ENCODE results near the gene NSUN3. TPM values are rescaled to one million over a fixed set of nuclear protein-coding genes. Genes with fewer than 3 reads are reported as not detected.
A peak's percentile ranks its signal among the peaks of the same experiment; 100 is the strongest.

The NSUN3 gene
- total and polyA plus RNA-seq, 10 of the 15 experiments (the other 5 are each of a cell fraction or from before 2014, with no cell fraction given) = 9.1 to 20.3 (median 11.7) TPM

DNA sequence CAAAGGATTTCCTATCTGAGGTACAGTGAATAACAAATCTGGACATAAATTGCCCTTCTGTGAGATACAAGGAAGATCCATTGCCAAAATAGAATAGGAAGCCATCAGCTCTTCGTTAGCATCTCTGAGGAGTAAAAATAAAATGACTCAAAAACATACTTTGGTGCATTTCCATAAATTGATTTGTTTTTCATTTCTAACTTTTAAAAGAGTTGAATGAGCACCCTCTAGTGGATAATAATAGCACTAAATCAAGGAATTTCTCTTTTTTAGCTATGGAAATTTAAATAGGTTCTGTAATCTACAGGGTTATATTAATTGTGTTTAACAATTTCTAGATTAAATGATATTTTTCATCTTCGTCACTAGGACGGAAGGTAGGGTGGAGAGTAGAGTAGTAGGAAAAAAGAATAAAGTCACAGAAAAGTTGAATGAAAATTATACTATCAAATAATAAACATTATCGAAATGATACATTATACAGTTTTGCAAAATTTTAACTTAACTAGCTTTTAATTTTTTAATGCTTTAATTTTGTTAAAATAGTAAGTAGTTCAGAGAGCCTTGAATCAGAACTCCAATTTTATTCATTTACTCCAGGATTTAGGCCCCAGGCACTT, 6.4 kb downstream of the NSUN3 start:
- intact Hi-C loops (cut with micrococcal nuclease; ENCODE audit: unreplicated experiment) (loop anchor here (1.0 kb wide), 1 partner anchor 65 kb away; no protein-coding TSS in a partner anchor), in situ Hi-C loops (cut with MboI) (loop anchor here (5.0 kb wide), 1 partner anchor 62 kb away; no protein-coding TSS in a partner anchor)
- no peaks in the 10 kb centered on the region for H3K27me3 ChIP-seq (replicated peaks in 1 of 2; ENCODE audit: control insufficient read depth in 2 of 2, insufficient read depth in 2 of 2, low read length in 1 of 2)
- H3K4me2 ChIP-seq (ENCODE audit: control insufficient read depth, insufficient read depth) = peak overlapping the region; percentile 17; the same call in 1 of the 2 replicates
- H4K20me1 ChIP-seq (ENCODE audit: control insufficient read depth, insufficient read depth) = no peaks in the 10 kb centered on the region
- 26% methylated on average over 4 of the region's 4 CpGs for WGBS (ENCODE audit: insufficient coverage, insufficient replicate concordance, low lambda C conversion rate, missing lambda C conversion rate)
- CTCF ChIA-PET = interaction anchor here (0.6 to 11.1 kb wide), 29 partner anchors 9 to 179 kb away, joined by 3 to 164 read pairs (median 5); partner anchors contain the start of genes ARL13B and PROS1
- H3K4me3 ChIP-seq = no peak overlapping the region
- no TSS peak for BruUV-seq (replicated peaks)
- peaks cover 30% of the 10 kb centered on the region for H3K4me1 ChIP-seq (ENCODE audit: control insufficient read depth, insufficient read depth, low read length)
- H3K9ac ChIP-seq (ENCODE audit: control insufficient read depth, insufficient read depth, low read length) = no peak overlapping the region
- RAD21 ChIA-PET (ENCODE audit: unreplicated experiment) = interaction anchor here (0.9 to 4.1 kb wide), 19 partner anchors 13 to 179 kb away, joined by 3 to 31 read pairs (median 6); partner anchors contain the start of gene ARL13B
- H3K36me3 ChIP-seq (ENCODE audit: control insufficient read depth in 2 of 2, insufficient read depth in 2 of 2, low read length in 1 of 2) = peaks cover 0 to 19% of the 10 kb centered on the region in 2 experiments; a peak in 2 of 4 replicates
- ATAC-seq = no peak
- DNase-seq (ENCODE audit: low read depth, low spot score) = no peak
- no peak overlapping the region for H2AFZ ChIP-seq (ENCODE audit: control insufficient read depth, low read depth, low read length)
- peaks cover 15% of the 10 kb centered on the region; the same call in 2 of the 3 replicates for H3K9me3 ChIP-seq (replicated peaks; ENCODE audit: control insufficient read depth, insufficient read depth, low read length)
- FAIRE-seq = no peak
- POLR2A ChIA-PET = interaction anchor here (0.7 to 1.4 kb wide), 3 partner anchors 16 to 65 kb away, joined by 3 to 6 read pairs (median 4); no protein-coding TSS in a partner anchor
- peaks cover 46% of the 10 kb centered on the region for H3K79me2 ChIP-seq (ENCODE audit: control insufficient read depth, insufficient read depth, low read length)
- H3K27ac ChIP-seq (ENCODE audit: control insufficient read depth, insufficient read depth) = peak overlapping the region; percentile 90; the same call in 1 of the 2 replicates
- SMC1A ChIA-PET (ENCODE audit: uncharacterized antibody, unreplicated experiment) = interaction anchor here (0.7 to 4.1 kb wide), 24 partner anchors 12 to 147 kb away, joined by 3 to 38 read pairs (median 6); partner anchors contain the start of genes ARL13B and STX19
- no peak for TF ChIP-seq BACH1 (IDR thresholded peaks at IDR 0.05; ENCODE audit: borderline replicate concordance)
- no peak for TF ChIP-seq NBN (IDR thresholded peaks at IDR 0.05)
- no peak for TF ChIP-seq SREBF1 (IDR thresholded peaks at IDR 0.05; ENCODE audit: low read length)
- TF ChIP-seq, protein P1, sequence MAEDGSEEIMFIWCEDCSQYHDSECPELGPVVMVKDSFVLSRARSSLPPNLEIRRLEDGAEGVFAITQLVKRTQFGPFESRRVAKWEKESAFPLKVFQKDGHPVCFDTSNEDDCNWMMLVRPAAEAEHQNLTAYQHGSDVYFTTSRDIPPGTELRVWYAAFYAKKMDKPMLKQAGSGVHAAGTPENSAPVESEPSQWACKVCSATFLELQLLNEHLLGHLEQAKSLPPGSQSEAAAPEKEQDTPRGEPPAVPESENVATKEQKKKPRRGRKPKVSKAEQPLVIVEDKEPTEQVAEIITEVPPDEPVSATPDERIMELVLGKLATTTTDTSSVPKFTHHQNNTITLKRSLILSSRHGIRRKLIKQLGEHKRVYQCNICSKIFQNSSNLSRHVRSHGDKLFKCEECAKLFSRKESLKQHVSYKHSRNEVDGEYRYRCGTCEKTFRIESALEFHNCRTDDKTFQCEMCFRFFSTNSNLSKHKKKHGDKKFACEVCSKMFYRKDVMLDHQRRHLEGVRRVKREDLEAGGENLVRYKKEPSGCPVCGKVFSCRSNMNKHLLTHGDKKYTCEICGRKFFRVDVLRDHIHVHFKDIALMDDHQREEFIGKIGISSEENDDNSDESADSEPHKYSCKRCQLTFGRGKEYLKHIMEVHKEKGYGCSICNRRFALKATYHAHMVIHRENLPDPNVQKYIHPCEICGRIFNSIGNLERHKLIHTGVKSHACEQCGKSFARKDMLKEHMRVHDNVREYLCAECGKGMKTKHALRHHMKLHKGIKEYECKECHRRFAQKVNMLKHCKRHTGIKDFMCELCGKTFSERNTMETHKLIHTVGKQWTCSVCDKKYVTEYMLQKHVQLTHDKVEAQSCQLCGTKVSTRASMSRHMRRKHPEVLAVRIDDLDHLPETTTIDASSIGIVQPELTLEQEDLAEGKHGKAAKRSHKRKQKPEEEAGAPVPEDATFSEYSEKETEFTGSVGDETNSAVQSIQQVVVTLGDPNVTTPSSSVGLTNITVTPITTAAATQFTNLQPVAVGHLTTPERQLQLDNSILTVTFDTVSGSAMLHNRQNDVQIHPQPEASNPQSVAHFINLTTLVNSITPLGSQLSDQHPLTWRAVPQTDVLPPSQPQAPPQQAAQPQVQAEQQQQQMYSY (CRISPR knock-in tag; IDR thresholded peaks at IDR 0.05) = no peak
- TF ChIP-seq SMC3 (IDR thresholded peaks at IDR 0.05; ENCODE audit: borderline replicate concordance, low read length) = peak; percentile 35; the same call in 1 of the 2 replicates
- TF ChIP-seq, protein P2, sequence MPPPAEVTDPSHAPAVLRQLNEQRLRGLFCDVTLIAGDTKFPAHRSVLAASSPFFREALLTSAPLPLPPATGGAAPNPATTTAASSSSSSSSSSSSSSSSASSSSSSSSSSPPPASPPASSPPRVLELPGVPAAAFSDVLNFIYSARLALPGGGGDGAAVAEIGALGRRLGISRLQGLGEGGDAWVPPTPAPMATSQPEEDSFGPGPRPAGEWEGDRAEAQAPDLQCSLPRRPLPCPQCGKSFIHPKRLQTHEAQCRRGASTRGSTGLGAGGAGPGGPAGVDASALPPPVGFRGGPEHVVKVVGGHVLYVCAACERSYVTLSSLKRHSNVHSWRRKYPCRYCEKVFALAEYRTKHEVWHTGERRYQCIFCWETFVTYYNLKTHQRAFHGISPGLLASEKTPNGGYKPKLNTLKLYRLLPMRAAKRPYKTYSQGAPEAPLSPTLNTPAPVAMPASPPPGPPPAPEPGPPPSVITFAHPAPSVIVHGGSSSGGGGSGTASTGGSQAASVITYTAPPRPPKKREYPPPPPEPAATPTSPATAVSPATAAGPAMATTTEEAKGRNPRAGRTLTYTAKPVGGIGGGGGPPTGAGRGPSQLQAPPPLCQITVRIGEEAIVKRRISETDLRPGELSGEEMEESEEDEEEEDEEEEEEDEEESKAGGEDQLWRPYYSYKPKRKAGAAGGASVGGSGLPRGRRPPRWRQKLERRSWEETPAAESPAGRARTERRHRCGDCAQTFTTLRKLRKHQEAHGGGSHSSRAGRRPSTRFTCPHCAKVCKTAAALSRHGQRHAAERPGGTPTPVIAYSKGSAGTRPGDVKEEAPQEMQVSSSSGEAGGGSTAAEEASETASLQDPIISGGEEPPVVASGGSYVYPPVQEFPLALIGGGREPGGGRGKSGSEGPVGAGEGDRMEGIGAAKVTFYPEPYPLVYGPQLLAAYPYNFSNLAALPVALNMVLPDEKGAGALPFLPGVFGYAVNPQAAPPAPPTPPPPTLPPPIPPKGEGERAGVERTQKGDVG (CRISPR knock-in tag; IDR thresholded peaks at IDR 0.05) = no peak
- TF ChIP-seq, protein P3, sequence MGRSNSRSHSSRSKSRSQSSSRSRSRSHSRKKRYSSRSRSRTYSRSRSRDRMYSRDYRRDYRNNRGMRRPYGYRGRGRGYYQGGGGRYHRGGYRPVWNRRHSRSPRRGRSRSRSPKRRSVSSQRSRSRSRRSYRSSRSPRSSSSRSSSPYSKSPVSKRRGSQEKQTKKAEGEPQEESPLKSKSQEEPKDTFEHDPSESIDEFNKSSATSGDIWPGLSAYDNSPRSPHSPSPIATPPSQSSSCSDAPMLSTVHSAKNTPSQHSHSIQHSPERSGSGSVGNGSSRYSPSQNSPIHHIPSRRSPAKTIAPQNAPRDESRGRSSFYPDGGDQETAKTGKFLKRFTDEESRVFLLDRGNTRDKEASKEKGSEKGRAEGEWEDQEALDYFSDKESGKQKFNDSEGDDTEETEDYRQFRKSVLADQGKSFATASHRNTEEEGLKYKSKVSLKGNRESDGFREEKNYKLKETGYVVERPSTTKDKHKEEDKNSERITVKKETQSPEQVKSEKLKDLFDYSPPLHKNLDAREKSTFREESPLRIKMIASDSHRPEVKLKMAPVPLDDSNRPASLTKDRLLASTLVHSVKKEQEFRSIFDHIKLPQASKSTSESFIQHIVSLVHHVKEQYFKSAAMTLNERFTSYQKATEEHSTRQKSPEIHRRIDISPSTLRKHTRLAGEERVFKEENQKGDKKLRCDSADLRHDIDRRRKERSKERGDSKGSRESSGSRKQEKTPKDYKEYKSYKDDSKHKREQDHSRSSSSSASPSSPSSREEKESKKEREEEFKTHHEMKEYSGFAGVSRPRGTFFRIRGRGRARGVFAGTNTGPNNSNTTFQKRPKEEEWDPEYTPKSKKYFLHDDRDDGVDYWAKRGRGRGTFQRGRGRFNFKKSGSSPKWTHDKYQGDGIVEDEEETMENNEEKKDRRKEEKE (IDR thresholded peaks at IDR 0.05) = no peak
- no peak for TF ChIP-seq FOS (IDR thresholded peaks at IDR 0.05; ENCODE audit: borderline replicate concordance, extremely low read depth, insufficient read length)
- TF ChIP-seq, protein P4, sequence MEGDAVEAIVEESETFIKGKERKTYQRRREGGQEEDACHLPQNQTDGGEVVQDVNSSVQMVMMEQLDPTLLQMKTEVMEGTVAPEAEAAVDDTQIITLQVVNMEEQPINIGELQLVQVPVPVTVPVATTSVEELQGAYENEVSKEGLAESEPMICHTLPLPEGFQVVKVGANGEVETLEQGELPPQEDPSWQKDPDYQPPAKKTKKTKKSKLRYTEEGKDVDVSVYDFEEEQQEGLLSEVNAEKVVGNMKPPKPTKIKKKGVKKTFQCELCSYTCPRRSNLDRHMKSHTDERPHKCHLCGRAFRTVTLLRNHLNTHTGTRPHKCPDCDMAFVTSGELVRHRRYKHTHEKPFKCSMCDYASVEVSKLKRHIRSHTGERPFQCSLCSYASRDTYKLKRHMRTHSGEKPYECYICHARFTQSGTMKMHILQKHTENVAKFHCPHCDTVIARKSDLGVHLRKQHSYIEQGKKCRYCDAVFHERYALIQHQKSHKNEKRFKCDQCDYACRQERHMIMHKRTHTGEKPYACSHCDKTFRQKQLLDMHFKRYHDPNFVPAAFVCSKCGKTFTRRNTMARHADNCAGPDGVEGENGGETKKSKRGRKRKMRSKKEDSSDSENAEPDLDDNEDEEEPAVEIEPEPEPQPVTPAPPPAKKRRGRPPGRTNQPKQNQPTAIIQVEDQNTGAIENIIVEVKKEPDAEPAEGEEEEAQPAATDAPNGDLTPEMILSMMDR (IDR thresholded peaks at IDR 0.05 in 2 of 3, conservative IDR thresholded peaks at IDR 0.05 in 1 of 3; ENCODE audit: control insufficient read depth in 2 of 3, extremely low read depth in 1 of 3, insufficient read depth in 1 of 3, low read depth in 3 of 3, low read length in 3 of 3) = peak in 2 of 3 experiments; percentile 18 to 34; a peak in 4 of 6 replicates
